GM10248 (cell line): ENCODE results near the gene MPV17.
A peak's percentile ranks its signal among the peaks of the same experiment; 100 is the strongest.

Experiments
- CTCF ChIA-PET: fragments of 300-600 bp; sonication (Branson Sonifier 250); formaldehyde crosslinking; extraction: SDS; loops from one replicate; lab custom pipeline; 2021; ENCODE audit warnings: antibody characterized with exemption; lab: Yijun Ruan, JAX
- POLR2A ChIA-PET: fragments of 350-650 bp; sonication (Branson Sonifier 250); formaldehyde crosslinking; extraction: SDS; loops from one replicate; lab custom pipeline; 2020; ENCODE audit warnings: antibody characterized with exemption; lab: Yijun Ruan, JAX
- DNase-seq: peaks from one replicate; pipeline ENCODE4 v3.0.0; 2012; ENCODE audit errors: extremely low spot score
- CTCF ChIP-seq: IDR thresholded peaks from 2 replicates; pipeline ENCODE4 v1.5.1; 2012; ENCODE audit warnings: mild to moderate bottlenecking, low read depth; ENCODE audit errors: extremely low read depth, missing control alignments, control extremely low read depth

Gene MPV17

GRCh38 chr2:27264253-27264752 lies 58.6 kb downstream of the MPV17 start:
- ChIA-PET POLR2A (no interaction called here), CTCF (interaction anchor here (1.1 to 6.8 kb wide), 7 partner anchors 8 to 177 kb away, joined by 3 to 99 read pairs (median 7); partner anchors contain the start of genes DNAJC5G, KHK and TRIM54)
- no peak for DNase-seq
- no peak for TF ChIP-seq CTCF

DNA sequence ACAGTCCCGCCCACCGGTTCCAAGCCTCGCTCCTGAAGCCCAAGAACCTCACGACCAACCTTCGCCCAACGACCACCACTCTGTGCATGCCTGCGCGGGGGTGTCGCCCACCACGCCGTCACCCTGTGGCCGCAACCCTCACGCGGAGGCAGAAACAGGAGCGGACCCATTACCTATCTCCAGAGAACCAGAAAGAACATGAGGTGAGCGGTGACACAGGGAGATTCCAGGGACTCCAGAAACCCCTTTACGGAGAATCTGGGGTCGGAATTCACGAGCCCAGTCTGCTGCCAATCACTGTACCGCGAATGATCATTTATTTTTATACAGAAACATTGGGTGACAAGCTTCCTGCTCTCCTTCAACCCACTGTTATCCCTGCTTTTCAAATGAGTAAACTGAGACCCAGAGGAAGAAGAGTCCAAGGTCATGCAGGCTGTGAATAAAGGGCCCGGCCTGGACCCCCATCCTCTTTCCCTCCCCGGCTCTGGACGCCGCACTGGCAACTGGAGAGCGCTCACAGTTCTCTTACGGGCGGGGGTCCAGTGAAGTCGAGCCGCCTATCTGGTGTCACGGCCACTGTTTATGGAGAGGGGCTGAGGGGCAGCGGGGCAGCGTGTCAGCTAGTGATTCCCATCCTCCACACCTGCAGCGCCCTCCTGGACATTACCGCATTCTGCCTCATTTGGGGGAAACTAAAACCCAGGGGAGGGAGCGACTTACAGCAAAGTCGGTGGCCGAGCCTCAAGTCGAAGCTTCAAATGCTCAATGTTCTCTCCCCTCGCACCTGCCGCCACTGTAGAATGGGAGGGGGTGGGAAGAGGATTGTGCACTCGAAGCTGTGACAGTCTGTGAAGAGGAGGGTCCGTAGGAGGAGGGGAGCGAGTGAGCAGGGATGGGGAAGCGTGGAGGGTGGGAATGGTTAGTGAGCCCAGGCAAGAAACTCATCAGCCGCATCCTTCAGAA lies 59.3 kb downstream of the MPV17 start:
- TF ChIP-seq CTCF, result no peak
- no peak for DNase-seq
- ChIA-PET POLR2A (interaction anchor here (0.6 kb wide), 1 partner anchor 8 kb away, joined by 5 read pairs; no protein-coding TSS in a partner anchor), CTCF (interaction anchor here (1.0 to 6.8 kb wide), 5 partner anchors 9 to 167 kb away, joined by 3 to 99 read pairs (median 7); partner anchors contain the start of genes DNAJC5G and TRIM54)

DNA sequence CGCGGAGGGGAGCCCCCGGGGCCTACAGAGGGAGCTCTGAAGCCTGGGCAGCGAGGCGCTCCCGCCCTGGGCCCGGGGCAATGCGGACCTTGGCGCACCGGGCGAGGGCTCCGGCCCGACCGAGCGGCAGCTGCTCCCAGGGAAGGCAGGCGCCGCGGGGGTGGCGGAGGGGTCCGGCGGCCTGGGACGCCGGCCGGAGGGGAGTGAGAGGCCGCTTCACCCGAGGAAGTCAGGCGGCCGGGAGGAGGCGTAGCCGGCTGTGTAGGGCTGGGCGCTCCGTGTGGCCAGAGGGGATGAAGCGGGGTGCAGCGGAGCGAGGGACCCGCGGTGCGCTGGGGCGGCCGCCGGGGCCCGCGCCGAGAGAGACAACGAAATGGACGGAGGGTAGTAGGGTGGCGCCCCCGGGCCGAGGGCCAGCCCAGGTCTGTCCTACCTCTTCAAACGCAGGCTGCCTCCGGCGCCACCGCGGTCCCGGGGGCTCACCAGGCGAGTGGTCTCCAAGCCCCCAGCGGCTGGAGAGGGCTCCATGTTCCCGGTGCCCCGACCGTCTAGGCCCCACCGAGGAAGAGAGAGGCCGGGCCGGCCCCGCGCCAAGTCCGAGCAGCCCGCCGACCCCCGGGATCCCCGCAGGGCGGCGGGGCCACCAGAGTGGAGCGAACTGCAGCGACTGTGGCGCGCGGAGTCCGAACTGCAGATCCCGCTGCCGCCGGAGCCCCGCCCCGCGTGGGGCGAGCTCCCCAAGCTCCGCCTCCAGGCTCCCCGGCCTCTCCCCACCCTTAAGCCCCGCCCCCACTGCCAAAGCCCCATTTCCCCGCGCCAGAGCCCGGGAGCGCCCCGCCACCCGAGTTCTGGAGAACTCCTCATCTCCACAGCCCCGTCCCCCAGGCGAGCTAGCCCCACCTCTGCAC lies 60.3 kb downstream of the MPV17 start, which contains the start of gene SLC30A3:
TSS of gene SLC30A3 (minus strand) at position 669 of the 908 bp plus-strand sequence. CDS start at position 528, 141 bp downstream.
- POLR2A ChIA-PET, result interaction anchor here (0.6 kb wide), 1 partner anchor 9 kb away, joined by 5 read pairs; no protein-coding TSS in a partner anchor
- peak; percentile 90 for DNase-seq
- no peak for TF ChIP-seq CTCF
- CTCF ChIA-PET, result interaction anchor here (0.6 to 6.8 kb wide), 5 partner anchors 12 to 166 kb away, joined by 3 to 99 read pairs (median 4); partner anchors contain the start of genes DNAJC5G and TRIM54

GRCh38 chr2:27261926-27262298 lies 61.0 kb downstream of the MPV17 start:
- DNase-seq, result no peak
- POLR2A ChIA-PET, result no interaction called here
- TF ChIP-seq CTCF, result no peak
- CTCF ChIA-PET, result interaction anchor here (6.8 kb wide), 1 partner anchor 18 kb away, joined by 99 read pairs; the partner anchor contains the start of genes DNAJC5G and TRIM54

DNA sequence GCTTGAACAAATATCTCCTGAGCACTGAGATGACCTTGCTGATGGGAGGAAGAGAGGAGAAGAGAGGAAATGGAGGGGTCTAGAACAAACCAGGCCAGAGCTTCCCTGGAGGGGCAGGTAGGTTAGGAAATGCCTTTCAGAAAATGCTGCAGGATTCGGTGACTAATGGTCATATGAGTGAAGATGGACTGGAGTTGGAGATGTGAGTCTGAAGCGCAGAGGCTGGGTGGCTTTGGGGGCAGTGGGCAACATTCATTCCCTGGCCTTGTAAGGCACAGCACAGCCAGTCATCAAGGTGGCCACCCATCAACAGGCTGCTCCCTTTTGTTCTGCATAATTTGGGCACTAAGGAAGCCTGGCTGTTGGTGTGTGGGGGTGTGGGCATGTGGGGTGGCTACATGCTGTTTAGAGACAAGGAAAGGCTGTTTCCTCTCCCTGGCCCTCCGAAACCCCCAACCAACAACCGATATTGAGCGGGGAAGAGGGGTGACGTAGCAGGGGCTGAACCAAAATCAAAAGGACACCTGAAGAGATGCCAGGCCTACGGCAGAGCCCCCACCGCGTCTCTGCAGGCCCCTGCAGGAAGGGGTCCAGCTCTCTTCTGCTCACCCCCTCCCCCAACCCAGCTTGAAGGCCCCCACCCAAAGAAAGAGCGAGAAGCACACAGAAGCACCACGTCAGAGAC lies 61.5 kb downstream of the MPV17 start:
- ChIA-PET POLR2A (no interaction called here), CTCF (interaction anchor here (6.8 kb wide), 1 partner anchor 19 kb away, joined by 99 read pairs; the partner anchor contains the start of genes DNAJC5G and TRIM54)
- DNase-seq, result no peak
- TF ChIP-seq CTCF, result no peak
